ENCODE results near the gene MED26. TPM values are rescaled to one million over a fixed set of nuclear protein-coding genes. Genes with fewer than 3 reads are reported as not detected.

Gene MED26
- total and polyA plus RNA-seq, 2 experiments from 2014 or later: 7.4 to 15.4 TPM

DNA sequence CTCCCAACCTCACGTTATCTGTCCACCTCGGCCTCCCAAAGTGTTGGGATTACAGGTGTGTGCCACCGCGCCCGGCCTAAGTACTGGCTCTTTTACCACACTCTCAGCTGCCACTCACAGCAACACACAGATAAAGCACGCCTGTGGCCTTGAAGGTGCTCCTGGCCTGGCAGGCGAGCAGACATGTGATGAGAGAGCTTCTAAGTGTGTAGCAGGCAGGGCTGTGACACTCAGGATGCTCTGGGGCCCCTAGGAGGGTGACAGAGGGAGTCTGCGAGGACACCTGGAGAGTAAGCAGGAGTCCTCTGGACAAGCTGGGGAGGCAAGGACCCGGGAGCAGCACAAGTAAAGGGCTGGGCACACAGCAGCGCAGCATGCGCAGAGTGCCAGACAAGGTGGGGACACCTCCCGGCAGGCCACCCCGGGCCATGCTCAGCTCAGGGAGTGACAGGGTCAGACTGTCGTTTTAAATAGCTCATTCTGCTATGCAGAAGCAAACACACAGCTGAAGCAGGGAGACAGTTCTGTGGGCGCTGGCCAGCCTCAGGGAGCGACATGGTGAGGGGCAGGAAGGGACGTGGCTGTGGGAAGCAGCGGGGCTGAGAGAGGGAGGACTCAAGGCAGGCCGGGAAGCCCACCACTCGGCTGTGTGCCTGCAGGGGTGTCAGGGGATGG, 26.5 kb downstream of the MED26 start (continued):
- TF ChIP-seq, protein P1, sequence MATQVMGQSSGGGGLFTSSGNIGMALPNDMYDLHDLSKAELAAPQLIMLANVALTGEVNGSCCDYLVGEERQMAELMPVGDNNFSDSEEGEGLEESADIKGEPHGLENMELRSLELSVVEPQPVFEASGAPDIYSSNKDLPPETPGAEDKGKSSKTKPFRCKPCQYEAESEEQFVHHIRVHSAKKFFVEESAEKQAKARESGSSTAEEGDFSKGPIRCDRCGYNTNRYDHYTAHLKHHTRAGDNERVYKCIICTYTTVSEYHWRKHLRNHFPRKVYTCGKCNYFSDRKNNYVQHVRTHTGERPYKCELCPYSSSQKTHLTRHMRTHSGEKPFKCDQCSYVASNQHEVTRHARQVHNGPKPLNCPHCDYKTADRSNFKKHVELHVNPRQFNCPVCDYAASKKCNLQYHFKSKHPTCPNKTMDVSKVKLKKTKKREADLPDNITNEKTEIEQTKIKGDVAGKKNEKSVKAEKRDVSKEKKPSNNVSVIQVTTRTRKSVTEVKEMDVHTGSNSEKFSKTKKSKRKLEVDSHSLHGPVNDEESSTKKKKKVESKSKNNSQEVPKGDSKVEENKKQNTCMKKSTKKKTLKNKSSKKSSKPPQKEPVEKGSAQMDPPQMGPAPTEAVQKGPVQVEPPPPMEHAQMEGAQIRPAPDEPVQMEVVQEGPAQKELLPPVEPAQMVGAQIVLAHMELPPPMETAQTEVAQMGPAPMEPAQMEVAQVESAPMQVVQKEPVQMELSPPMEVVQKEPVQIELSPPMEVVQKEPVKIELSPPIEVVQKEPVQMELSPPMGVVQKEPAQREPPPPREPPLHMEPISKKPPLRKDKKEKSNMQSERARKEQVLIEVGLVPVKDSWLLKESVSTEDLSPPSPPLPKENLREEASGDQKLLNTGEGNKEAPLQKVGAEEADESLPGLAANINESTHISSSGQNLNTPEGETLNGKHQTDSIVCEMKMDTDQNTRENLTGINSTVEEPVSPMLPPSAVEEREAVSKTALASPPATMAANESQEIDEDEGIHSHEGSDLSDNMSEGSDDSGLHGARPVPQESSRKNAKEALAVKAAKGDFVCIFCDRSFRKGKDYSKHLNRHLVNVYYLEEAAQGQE (IDR thresholded peaks at IDR 0.05; ENCODE audit: unreplicated experiment): no peak
- TF ChIP-seq NANOG (IDR thresholded peaks at IDR 0.05; ENCODE audit: borderline replicate concordance): no peak

DNA sequence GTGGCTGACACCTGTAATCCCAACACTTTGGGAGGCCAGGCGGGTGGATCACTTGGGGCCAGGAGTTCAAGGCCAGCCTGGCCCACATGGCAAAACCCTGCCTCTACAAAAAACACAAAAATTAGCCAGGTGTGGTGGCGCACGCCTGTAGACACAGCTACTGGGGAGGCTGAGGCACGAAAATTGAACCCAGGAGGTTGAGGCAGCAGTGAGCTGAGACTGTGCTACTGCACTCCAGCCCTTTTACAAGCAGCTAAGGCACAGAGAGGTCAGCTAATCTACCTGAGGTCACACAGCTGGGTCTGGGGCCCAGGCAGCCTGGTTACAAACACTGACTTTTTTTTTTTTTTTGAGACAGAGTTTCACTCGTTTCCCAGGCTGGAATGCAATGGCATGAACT, 27.2 kb downstream of the MED26 start:
- H2AFZ ChIP-seq: no peak overlapping the region
- no peak overlapping the region for H3K4me3 Mint-ChIP-seq
- H4K20me1 ChIP-seq (replicated peaks; ENCODE audit: insufficient read depth): peaks cover 66% of the 10 kb centered on the region
- no peak overlapping the region for H3K27ac Mint-ChIP-seq
- peaks cover 8% of the 10 kb centered on the region for H3K27me3 Mint-ChIP-seq (ENCODE audit: insufficient read depth, low read depth, poor library complexity)
- H3K4me2 ChIP-seq: no peak overlapping the region
- no peaks in the 10 kb centered on the region for H3K4me1 Mint-ChIP-seq
- H3K4me1 ChIP-seq (ENCODE audit: insufficient read depth): no peaks in the 10 kb centered on the region
- ATAC-seq (no peak), DNase-seq (ENCODE audit: low spot score) (no peak)
- no peaks in the 10 kb centered on the region for H3K27me3 ChIP-seq (ENCODE audit: insufficient read depth)
- H3K4me3 ChIP-seq: no peak overlapping the region
- no peaks in the 10 kb centered on the region; the same call in 2 of the 3 replicates for H3K36me3 Mint-ChIP-seq (ENCODE audit: low read depth)
- H3K9me2 ChIP-seq (ENCODE audit: insufficient read depth): no peaks in the 10 kb centered on the region
- no peaks in the 10 kb centered on the region for H3K36me3 ChIP-seq (ENCODE audit: insufficient read depth)
- H3K27ac ChIP-seq (ENCODE audit: low read depth): no peak overlapping the region
- peaks cover 94% of the 10 kb centered on the region for H3K79me2 ChIP-seq (replicated peaks; ENCODE audit: insufficient read depth)
- H3K9me3 Mint-ChIP-seq: no peaks in the 10 kb centered on the region; the same call in 1 of the 3 replicates
- H3F3A ChIP-seq (replicated peaks; ENCODE audit: low read depth): no peaks in the 10 kb centered on the region
- TF ChIP-seq NANOG (IDR thresholded peaks at IDR 0.05; ENCODE audit: borderline replicate concordance) (no peak), STAT1 (IDR thresholded peaks at IDR 0.05; ENCODE audit: unreplicated experiment) (no peak)

DNA sequence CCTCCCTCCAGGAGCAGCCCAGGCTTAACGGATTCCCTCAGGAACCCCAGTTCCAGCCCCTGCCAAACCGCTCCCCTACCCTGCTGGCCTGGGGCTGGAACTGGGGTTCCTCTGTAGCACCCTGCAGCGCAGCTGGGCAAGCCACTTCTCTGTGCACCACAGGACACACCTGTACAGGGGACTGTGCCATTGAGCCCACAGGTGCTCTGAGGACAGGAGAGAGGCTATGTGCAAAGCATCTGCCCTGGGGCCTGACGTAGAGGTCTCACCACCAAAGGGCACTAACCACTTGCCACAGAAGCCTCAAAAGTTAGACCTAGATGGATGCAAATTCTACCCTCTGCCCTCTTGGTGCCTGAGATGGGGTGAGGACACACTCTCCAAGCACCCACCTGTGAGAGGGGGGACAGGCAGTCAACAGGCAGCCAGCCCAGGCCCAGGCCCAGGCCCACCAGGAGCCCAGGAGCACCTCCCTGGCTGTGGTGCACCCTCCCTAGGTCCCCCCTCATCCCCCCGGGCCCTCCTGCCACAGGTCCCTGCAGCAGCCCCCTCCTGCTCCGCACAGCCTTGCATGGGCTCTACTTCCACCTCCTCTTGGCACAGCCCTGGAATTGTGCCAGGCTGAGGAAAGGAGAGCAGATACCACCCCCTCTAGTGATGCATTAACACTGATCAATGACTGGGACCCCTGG, 28.2 kb downstream of the MED26 start:
- Histone ChIP-seq H4K20me1 (replicated peaks; ENCODE audit: insufficient read depth) (peaks cover 62% of the 10 kb centered on the region), H3K79me2 (replicated peaks; ENCODE audit: insufficient read depth) (peaks cover 94% of the 10 kb centered on the region), H3K4me2 (no peak overlapping the region), H3K27ac (ENCODE audit: low read depth) (no peak overlapping the region), H3K4me1 (ENCODE audit: insufficient read depth) (no peaks in the 10 kb centered on the region), H2AFZ (no peak overlapping the region), H3K4me3 (no peak overlapping the region), H3K9me2 (ENCODE audit: insufficient read depth) (no peaks in the 10 kb centered on the region), H3K36me3 (ENCODE audit: insufficient read depth) (no peaks in the 10 kb centered on the region), H3K27me3 (ENCODE audit: insufficient read depth) (no peaks in the 10 kb centered on the region), H3F3A (replicated peaks; ENCODE audit: low read depth) (no peaks in the 10 kb centered on the region)
- DNase-seq (ENCODE audit: low spot score) (no peak), ATAC-seq (peak; percentile 19)
- H3K4me1 Mint-ChIP-seq: no peaks in the 10 kb centered on the region
- no peak overlapping the region for H3K4me3 Mint-ChIP-seq
- no peaks in the 10 kb centered on the region; the same call in 2 of the 3 replicates for H3K36me3 Mint-ChIP-seq (ENCODE audit: low read depth)
- H3K9me3 Mint-ChIP-seq: no peaks in the 10 kb centered on the region; the same call in 1 of the 3 replicates
- peaks cover 8% of the 10 kb centered on the region for H3K27me3 Mint-ChIP-seq (ENCODE audit: insufficient read depth, low read depth, poor library complexity)
- 0 out of 2 replicates have a peak overlapping the region, but pooled peaks have one; percentile 31 for H3K27ac Mint-ChIP-seq
- TF ChIP-seq, protein P2, sequence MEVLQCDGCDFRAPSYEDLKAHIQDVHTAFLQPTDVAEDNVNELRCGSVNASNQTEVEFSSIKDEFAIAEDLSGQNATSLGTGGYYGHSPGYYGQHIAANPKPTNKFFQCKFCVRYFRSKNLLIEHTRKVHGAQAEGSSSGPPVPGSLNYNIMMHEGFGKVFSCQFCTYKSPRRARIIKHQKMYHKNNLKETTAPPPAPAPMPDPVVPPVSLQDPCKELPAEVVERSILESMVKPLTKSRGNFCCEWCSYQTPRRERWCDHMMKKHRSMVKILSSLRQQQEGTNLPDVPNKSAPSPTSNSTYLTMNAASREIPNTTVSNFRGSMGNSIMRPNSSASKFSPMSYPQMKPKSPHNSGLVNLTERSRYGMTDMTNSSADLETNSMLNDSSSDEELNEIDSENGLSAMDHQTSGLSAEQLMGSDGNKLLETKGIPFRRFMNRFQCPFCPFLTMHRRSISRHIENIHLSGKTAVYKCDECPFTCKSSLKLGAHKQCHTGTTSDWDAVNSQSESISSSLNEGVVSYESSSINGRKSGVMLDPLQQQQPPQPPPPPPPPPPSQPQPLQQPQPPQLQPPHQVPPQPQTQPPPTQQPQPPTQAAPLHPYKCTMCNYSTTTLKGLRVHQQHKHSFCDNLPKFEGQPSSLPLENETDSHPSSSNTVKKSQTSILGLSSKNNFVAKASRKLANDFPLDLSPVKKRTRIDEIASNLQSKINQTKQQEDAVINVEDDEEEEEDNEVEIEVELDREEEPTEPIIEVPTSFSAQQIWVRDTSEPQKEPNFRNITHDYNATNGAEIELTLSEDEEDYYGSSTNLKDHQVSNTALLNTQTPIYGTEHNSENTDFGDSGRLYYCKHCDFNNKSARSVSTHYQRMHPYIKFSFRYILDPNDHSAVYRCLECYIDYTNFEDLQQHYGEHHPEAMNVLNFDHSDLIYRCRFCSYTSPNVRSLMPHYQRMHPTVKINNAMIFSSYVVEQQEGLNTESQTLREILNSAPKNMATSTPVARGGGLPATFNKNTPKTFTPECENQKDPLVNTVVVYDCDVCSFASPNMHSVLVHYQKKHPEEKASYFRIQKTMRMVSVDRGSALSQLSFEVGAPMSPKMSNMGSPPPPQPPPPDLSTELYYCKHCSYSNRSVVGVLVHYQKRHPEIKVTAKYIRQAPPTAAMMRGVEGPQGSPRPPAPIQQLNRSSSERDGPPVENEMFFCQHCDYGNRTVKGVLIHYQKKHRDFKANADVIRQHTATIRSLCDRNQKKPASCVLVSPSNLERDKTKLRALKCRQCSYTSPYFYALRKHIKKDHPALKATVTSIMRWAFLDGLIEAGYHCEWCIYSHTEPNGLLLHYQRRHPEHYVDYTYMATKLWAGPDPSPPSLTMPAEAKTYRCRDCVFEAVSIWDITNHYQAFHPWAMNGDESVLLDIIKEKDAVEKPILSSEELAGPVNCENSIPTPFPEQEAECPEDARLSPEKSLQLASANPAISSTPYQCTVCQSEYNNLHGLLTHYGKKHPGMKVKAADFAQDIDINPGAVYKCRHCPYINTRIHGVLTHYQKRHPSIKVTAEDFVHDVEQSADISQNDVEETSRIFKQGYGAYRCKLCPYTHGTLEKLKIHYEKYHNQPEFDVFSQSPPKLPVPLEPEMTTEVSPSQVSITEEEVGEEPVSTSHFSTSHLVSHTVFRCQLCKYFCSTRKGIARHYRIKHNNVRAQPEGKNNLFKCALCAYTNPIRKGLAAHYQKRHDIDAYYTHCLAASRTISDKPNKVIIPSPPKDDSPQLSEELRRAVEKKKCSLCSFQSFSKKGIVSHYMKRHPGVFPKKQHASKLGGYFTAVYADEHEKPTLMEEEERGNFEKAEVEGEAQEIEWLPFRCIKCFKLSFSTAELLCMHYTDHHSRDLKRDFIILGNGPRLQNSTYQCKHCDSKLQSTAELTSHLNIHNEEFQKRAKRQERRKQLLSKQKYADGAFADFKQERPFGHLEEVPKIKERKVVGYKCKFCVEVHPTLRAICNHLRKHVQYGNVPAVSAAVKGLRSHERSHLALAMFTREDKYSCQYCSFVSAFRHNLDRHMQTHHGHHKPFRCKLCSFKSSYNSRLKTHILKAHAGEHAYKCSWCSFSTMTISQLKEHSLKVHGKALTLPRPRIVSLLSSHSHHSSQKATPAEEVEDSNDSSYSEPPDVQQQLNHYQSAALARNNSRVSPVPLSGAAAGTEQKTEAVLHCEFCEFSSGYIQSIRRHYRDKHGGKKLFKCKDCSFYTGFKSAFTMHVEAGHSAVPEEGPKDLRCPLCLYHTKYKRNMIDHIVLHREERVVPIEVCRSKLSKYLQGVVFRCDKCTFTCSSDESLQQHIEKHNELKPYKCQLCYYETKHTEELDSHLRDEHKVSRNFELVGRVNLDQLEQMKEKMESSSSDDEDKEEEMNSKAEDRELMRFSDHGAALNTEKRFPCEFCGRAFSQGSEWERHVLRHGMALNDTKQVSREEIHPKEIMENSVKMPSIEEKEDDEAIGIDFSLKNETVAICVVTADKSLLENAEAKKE (CRISPR knock-in tag; IDR thresholded peaks at IDR 0.05): no peak
- no peak for TF ChIP-seq POLR2AphosphoS5 (IDR thresholded peaks at IDR 0.05; ENCODE audit: low read depth)
- TF ChIP-seq STAT1 (IDR thresholded peaks at IDR 0.05; ENCODE audit: unreplicated experiment): no peak
- no peak for TF ChIP-seq NANOG (IDR thresholded peaks at IDR 0.05; ENCODE audit: borderline replicate concordance)
- no peak for TF ChIP-seq ZNF114 (CRISPR knock-in tag; IDR thresholded peaks at IDR 0.05)
- no peak for TF ChIP-seq CREB1 (CRISPR knock-in tag; IDR thresholded peaks at IDR 0.05; ENCODE audit: low read depth)
